NCI-H2196 (cell line): ENCODE data around the gene PBX4.

Source experiments
- DNase-seq: peaks from one replicate; lab custom pipeline; 2025; ENCODE audit not compliant: unreplicated experiment; lab: John Stamatoyannopoulos, UW

PBX4 gene

GRCh38 chr19:19592690-19593089, 25.8 kb downstream of the PBX4 start:
- DNase-seq = no peak

GRCh38 chr19:19591133-19591825, 27.2 kb downstream of the PBX4 start:
- no peak for DNase-seq

- no peak for DNase-seq
Measured at GRCh38 chr19:19588546-19588945, 29.9 kb downstream of the PBX4 start.

GRCh38 chr19:19587771-19588170, 30.7 kb downstream of the PBX4 start:
- no peak for DNase-seq

- no peak for DNase-seq
Measured at GRCh38 chr19:19584356-19584755, 34.1 kb downstream of the PBX4 start.

GRCh38 chr19:19582471-19582870, 36.0 kb downstream of the PBX4 start:
- DNase-seq = no peak

- DNase-seq = no peak
Measured at GRCh38 chr19:19581391-19581790, 37.1 kb downstream of the PBX4 start.

- DNase-seq = no peak
Measured at GRCh38 chr19:19580418-19580817, 38.1 kb downstream of the PBX4 start.

- DNase-seq = no peak
Measured at GRCh38 chr19:19579533-19580361, 38.7 kb downstream of the PBX4 start.

- no peak for DNase-seq
Measured at GRCh38 chr19:19578252-19578651, 40.2 kb downstream of the PBX4 start.

- DNase-seq = no peak
Measured at GRCh38 chr19:19575411-19575810, 43.1 kb downstream of the PBX4 start.

- no peak for DNase-seq
Measured at GRCh38 chr19:19571071-19571786, 47.3 kb downstream of the PBX4 start.

GRCh38 chr19:19570571-19570970, 47.9 kb downstream of the PBX4 start:
- no peak for DNase-seq

GRCh38 chr19:19568802-19569756, 49.4 kb downstream of the PBX4 start:
- DNase-seq = no peak

GRCh38 chr19:19567391-19567790, 51.1 kb downstream of the PBX4 start:
- DNase-seq = no peak

GRCh38 chr19:19566306-19566705, 52.2 kb downstream of the PBX4 start:
- DNase-seq = no peak

GRCh38 chr19:19563348-19563848, 55.1 kb downstream of the PBX4 start:
- no peak for DNase-seq

GRCh38 chr19:19562665-19563347, 55.7 kb downstream of the PBX4 start:
- no peak for DNase-seq

- DNase-seq = no peak
Measured at GRCh38 chr19:19561946-19562664, 56.4 kb downstream of the PBX4 start.
